ENCODE data around the gene BCORL1.
A peak's percentile ranks its signal among the peaks of the same experiment; 100 is the strongest.

Gene BCORL1

DNA sequence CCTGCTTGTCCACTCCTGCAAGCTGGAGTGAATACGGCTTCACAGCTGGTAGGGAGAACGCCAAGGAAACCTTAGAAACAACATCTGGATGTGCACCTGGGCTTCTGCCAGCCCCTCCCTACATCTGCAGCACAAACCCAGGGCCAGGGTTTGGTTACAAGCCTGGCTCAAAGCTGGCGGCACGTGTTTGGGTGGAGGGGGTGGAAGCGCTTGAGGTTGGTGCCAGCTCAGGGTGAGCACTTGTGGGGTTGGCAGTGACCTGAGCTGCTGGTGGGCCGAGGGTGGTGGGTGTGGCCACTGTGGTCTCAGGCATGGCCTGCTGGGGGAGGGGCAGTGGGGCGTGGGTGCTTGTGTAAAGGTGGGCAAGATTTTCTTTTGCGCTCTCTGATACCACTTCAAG lies 112.3 kb downstream of the BCORL1 start:
- no peak for DNase-seq (ENCODE audit: low read depth)

DNA sequence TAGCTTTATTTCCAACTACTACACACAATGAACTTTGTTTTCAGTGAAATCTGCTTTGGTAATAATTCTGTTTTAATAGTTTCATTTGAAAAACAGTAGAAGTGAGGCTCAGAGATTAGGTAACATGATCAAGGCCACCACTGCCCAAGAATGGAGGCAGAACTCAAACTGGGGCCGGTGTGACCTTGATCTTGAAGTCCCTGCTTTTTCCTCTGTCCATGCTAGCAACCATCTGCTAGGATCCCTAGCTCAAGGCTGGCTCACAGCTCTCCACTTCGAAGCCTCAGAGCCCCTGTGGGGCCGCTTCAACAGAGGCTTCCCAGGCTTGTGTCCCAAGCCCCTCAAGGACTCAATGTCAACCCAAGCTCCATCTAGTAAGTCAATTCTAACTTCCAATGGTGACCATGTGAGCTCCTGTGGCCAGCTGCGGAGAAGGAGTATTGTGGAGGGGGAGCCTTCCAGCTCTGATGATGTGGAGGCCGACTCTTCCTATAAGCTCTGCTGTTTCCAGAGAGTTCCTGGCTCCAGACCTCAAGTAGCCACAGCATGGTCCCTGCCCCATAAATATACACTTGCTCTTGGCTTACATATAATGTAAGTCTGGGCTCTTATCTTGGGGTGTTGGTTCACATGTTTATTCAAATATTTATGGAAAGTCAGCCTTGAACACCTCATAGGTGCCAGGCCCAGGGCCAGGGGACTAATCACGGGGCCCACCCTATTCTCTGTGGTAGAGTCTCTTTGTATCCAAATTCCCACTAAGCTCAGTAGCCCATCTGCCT lies 113.0 kb downstream of the BCORL1 start:
- no peak for DNase-seq (ENCODE audit: low read depth)

DNA sequence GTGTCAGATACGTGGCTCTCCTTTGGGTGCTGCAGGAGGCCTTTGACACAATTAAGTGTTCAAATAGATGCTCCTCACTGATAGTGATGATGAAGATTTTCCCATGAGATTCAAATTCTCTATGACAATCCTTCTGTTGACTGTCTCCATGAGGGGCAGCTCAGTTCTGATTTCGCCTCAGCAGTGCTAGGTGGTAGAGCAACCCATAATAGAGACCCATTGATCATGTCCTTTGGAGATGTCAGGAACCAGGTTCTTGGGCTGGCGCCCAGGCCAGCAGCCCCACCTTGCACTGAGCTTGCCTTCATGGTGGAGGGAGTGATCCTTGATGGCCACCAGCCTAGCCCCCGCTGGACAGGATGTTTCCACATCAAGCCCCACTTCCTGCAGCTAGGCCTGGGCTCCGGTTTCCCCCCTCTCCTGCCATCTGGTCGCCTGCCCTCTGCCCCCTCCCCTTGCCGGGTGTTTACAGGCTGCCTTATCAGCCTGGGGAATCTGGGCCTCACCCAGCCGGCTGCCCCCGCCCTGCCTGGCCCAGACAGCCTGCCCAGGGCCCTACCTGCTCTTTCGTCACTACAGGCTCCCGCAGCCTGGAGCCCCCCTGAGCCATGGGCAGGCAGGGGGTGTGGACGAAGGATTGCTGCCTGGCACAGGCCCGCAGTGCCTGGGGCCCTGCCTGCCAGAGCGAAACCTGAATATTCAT lies 115.2 kb downstream of the BCORL1 start:
- DNase-seq (ENCODE audit: low read depth): peak; percentile 36

DNA sequence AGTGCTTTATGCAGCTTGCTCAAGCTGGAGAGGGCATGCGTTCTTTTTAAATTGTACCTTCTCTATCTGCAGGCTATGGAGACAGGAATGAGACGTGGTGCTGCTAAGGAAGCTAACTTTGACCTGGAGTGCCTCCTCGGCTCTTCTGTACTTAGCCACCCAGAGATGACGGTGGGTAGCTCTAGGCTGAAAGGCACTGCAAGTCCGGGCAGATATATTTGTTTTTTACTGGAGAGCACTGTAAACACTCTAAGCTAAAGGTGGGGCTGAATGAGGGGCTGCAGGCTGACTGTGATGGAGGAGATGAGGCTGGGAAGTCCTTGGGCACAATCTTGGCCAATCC lies 115.7 kb downstream of the BCORL1 start:
- no peak for DNase-seq (ENCODE audit: low read depth)

DNA sequence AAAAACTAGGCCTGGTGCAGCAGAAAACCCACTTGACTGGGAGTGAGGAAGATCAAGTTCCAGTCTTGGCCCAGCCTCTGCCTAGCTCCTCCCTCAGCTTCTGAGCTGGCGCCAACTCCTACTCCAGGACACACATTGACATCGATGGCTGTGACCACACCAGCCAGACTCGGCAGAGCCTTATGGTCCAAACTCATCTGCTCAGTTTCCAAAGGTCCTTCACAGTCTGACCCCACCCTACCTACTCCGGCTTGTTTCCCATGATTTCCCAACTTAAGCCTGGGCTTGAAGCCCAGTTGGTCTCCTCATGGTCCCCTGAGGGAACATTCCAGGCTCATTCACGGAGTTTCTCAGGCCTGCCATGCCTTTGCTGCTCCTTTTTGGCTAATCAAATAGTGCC lies 117.7 kb downstream of the BCORL1 start:
- DNase-seq (ENCODE audit: low read depth): no peak

DNA sequence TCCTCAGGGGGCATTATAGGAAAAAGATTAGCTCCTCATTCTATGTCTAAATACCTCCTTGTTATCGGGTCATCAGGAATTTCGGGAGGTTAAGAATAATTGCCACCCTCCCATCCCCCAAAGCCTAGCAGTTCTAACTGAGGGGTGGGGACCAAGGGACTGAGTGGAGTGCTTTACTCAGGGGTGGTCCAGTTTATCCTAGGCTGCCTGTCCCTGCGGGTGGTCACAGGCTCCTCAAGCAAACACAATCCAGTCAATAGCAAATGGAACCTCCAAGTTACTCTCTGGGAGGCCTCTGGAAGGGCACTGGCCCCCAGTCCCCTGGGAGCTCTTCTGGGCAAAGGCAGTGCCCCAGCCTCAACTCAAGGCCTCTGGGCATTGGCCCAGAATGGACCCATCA lies 121.2 kb downstream of the BCORL1 start:
- DNase-seq (ENCODE audit: low read depth): no peak

DNA sequence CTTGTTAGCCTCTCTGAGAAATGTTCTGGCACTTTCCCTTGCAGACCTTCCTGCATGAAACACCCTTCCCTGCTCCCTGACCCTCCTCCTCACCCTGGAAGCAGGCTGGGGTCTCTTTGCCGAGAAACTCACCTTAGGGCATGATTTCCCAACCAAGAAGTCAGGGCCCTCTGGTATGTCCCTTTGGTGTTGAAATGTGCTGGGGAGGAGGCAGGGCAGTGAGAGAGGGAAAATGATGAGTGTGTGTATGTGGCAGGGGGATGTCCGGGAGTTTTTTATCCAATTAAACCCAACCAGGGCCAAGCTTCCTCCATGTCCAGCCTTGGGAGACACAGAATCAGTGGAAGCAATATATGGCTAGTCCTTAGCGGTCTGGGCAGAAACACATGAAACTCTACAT lies 122.8 kb downstream of the BCORL1 start:
- peak; percentile 62 for DNase-seq (ENCODE audit: low read depth)

DNA sequence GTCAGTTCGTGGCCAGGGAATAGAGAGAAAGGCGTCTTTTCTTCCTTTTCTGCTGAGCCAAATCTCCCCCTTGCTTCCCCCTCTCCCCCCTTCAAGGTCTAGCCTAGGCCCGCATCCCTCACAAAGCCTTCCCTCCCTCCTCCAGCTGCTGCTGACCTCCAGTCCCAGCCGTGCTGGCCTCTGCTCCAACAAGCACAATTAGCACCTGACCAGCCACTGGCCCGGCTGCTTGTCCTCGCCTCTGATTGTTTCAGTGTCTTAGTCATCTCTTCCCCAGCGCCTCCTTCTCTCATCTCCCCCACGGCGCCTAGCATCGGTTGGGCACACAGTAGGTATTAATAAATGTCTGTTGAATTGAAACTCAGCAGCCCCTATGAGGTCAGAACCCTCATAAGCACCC lies 123.6 kb downstream of the BCORL1 start:
- peak; percentile 38 for DNase-seq (ENCODE audit: low read depth)
